ENCODE results near the gene CBLB.

Gene CBLB

DNA sequence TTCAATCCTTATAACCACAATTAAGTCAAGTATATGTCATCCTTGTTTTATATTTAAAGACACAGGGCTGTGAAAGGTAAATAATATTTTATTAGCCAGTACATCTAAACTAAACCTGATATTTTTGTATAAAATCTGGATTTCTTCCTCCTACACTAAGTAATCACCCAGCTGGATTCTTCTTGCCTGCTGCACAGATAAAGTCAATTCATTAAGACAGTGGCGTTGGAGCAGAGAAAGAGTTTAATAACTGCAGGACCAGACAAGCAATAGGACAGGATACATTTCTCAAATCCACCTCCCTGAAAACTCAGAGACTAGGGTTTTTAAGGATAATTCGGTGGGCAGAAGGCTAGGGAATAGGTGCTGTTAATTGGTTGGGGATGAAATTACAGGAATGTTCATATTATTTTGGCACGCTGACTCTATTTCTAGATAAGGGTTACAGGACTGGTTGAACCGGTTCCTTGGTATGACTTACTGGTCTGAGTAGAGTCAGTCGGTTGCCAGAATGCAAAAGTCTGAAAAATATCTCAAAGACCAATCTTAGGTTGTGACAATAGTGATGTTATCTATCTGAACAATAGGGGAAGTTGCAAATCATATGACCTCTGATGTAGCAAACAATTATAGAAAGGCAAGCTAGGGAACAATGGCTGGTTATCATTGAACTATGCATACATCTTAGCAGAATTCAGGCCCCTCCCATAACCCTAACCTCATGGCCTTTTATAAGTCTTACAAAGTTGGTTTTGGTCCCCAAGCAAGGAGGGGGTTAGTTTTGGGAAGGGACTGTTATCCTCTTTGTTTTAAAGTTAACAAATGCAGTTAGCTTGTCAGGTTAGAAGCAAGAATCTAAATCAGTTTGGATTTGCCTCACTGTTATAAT is 257.3 kb downstream of the CBLB start:
- no peak for DNase-seq

DNA sequence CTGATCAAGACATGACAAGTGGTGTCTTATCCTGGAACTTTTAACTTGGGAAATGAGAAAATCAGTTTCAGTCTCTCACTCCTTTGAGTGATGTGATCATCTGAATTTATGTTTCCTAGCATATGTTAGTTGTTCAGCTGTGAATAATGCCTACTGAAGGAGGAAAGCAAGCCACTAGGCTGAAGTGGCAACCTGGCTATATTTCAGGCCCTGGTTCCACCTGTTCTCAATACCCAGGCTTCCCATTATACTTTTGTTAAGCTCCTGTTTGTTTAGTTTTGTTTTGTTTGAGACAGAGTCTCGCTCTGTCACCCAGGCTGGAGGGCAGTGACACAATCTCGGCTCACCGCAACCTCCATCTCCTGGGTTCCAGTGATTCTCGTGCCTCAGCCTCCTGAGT is 258.3 kb downstream of the CBLB start:
- DNase-seq = no peak

DNA sequence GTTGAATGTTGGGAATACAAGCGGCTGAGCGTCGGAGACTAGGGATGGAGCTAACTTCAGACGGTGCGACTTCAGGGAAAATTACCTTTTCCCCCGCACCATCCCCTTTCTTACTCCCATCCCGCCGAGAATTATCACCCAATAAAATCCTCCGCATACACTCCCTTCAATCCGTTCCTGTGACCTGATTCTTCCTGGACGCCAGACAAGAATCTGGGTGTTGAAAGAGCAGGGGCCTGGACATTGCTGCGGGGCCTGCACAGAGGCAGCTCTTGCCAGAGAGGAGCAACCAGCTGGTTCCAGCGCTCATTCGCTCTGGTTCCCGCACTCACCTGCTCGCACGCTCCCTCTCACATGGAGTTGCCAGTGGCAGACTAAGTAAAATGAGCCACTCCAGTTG is 260.2 kb downstream of the CBLB start:
- DNase-seq = no peak

DNA sequence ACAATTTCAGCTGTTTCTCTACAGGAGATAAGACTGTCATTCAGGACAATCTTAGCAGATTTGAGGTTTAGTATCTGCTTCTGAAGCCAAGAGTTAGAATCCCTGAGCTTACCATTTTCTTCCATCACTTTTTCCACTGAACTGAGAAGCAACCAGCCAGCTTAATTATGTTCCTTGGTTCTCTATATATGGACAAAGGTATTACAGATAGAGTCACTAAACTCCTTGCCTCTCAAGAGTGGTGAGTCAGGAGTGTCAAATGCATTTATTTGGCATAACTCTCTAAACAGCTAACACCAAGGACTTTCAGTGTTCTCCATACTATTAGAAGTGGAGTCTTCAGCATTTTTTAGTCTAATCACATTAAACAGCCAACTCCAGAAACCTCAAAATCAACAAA is 262.8 kb downstream of the CBLB start:
- DNase-seq = no peak

Measured in NCI-H146 (cell line).